Peyer's patch (tissue), 4 donors: ENCODE results near the gene CDH24.

ENCODE experiments used
- POLR2A ChIP-seq, 2 donors: fragments of 450-650 bp; IDR thresholded peaks; one replicate each; pipeline ENCODE4 v1.5.1; 2017; ENCODE audit warnings: antibody characterized with exemption in 2 of 2, mild to moderate bottlenecking in 2 of 2, moderate library complexity in 2 of 2
- TF ChIP-seq, protein P1 (sequence below), 6 experiments: fragments of 450-650 bp in 4 of 6; fragments of 200-600 bp in 2 of 6; sonication (generic) in 1 of 6; IDR thresholded peaks; one replicate each; pipeline ENCODE4 v1.5.1; 2017 to 2019; ENCODE audit warnings: antibody characterized with exemption in 6 of 6, mild to moderate bottlenecking in 3 of 6, moderate library complexity in 1 of 6

DNA sequence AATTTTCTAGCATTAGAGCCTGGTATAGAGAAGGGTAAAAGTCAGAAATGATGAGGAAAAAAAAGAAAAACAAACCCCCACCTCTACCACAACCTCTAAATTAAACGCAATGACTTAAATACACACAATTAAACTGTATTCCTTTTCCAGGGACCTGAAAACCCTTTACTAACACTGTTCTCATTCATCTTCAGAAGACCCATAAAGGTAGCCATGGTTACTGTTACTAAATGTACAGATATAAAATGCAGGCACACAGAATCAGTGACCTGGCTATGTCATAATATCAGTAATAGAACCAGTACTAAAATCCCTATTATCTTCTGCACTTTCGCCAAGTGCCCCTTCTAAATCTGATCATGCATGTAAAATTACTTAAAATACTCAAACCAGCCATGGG is 36.2 kb upstream of the CDH24 start:
- TF ChIP-seq, protein P1, sequence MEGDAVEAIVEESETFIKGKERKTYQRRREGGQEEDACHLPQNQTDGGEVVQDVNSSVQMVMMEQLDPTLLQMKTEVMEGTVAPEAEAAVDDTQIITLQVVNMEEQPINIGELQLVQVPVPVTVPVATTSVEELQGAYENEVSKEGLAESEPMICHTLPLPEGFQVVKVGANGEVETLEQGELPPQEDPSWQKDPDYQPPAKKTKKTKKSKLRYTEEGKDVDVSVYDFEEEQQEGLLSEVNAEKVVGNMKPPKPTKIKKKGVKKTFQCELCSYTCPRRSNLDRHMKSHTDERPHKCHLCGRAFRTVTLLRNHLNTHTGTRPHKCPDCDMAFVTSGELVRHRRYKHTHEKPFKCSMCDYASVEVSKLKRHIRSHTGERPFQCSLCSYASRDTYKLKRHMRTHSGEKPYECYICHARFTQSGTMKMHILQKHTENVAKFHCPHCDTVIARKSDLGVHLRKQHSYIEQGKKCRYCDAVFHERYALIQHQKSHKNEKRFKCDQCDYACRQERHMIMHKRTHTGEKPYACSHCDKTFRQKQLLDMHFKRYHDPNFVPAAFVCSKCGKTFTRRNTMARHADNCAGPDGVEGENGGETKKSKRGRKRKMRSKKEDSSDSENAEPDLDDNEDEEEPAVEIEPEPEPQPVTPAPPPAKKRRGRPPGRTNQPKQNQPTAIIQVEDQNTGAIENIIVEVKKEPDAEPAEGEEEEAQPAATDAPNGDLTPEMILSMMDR (IDR thresholded peaks at IDR 0.05), result no peak
- TF ChIP-seq POLR2A (IDR thresholded peaks at IDR 0.05), result no peak
